Mesenchymal stem cell (in vitro differentiated cells and primary cell): ENCODE results near the gene PAN3.
A peak's percentile ranks its signal among the peaks of the same experiment; 100 is the strongest.

Experiments
- DNase-seq: peaks from one replicate; pipeline ENCODE4 v3.0.0-alpha.2; 2013
- H2AFZ ChIP-seq: one replicate; pipeline ENCODE4 v1.6.1; 2013; ENCODE audit warnings: low read depth, mild to moderate bottlenecking, control low read depth, inconsistent platforms, low read length, moderate library complexity
- H2AK5ac ChIP-seq: 2 replicates; pipeline ENCODE4 v1.6.1; 2013; ENCODE audit warnings: low read length, moderate library complexity, mild to moderate bottlenecking, inconsistent platforms; ENCODE audit not compliant: severe bottlenecking
- H2BK120ac ChIP-seq: one replicate; pipeline ENCODE4 v1.6.1; 2013; ENCODE audit warnings: low read depth, mild to moderate bottlenecking, inconsistent platforms, low read length, moderate library complexity
- H2BK12ac ChIP-seq, 2 experiments: one replicate each; pipeline ENCODE4 v1.6.1; 2013; ENCODE audit warnings: inconsistent platforms in 2 of 2, low read length in 2 of 2, mild to moderate bottlenecking in 2 of 2, moderate library complexity in 2 of 2, control low read depth in 1 of 2
- H2BK15ac ChIP-seq: one replicate; pipeline ENCODE4 v1.6.1; 2013; ENCODE audit warnings: mild to moderate bottlenecking, low read depth, inconsistent platforms; ENCODE audit not compliant: poor library complexity, severe bottlenecking
- H2BK5ac ChIP-seq: 2 replicates; pipeline ENCODE4 v1.6.1; 2013; ENCODE audit warnings: low read depth, mild to moderate bottlenecking, low read length, control low read depth, inconsistent platforms; ENCODE audit not compliant: poor library complexity, severe bottlenecking
- H3K14ac ChIP-seq, 2 experiments: one replicate each; pipeline ENCODE4 v1.6.1; 2013; ENCODE audit warnings: inconsistent platforms in 2 of 2, low read length in 2 of 2, control low read depth in 1 of 2, mild to moderate bottlenecking in 1 of 2, moderate library complexity in 1 of 2
- H3K18ac ChIP-seq, 2 experiments: one replicate each; pipeline ENCODE4 v1.6.1; 2013; ENCODE audit warnings: inconsistent platforms in 2 of 2, low read length in 2 of 2, control low read depth in 1 of 2, low read depth in 1 of 2, mild to moderate bottlenecking in 1 of 2
- H3K23ac ChIP-seq, 2 experiments: one replicate each; pipeline ENCODE4 v1.6.1; 2013; ENCODE audit warnings: inconsistent platforms in 2 of 2, low read length in 2 of 2, mild to moderate bottlenecking in 2 of 2, moderate library complexity in 2 of 2, control low read depth in 1 of 2
- H3K27ac ChIP-seq: 2 replicates; pipeline ENCODE4 v1.5.1; 2013; ENCODE audit warnings: mild to moderate bottlenecking, moderate library complexity, low read length, control low read depth, inconsistent platforms; ENCODE audit not compliant: poor library complexity, severe bottlenecking
- H3K27me3 ChIP-seq, 2 experiments: 2 replicates each; pipeline versions ENCODE4 v1.6.1 to v1.7.0; 2013; ENCODE audit warnings: low read length in 2 of 2, mild to moderate bottlenecking in 2 of 2, moderate library complexity in 2 of 2, control low read depth in 1 of 2, inconsistent platforms in 1 of 2; ENCODE audit not compliant: control insufficient read depth in 1 of 2, insufficient read depth in 1 of 2
- H3K36me3 ChIP-seq, 2 experiments: 2 replicates each; pipeline versions ENCODE4 v1.6.1 to v1.7.0; 2013; ENCODE audit warnings: low read length in 2 of 2, control low read depth in 1 of 2, inconsistent platforms in 1 of 2, low read depth in 1 of 2, mild to moderate bottlenecking in 1 of 2; ENCODE audit not compliant: insufficient read depth in 2 of 2, control insufficient read depth in 1 of 2
- H3K4ac ChIP-seq, 2 experiments: one replicate each; pipeline ENCODE4 v1.6.1; 2013; ENCODE audit warnings: inconsistent platforms in 2 of 2, low read length in 2 of 2, mild to moderate bottlenecking in 2 of 2, moderate library complexity in 2 of 2, control low read depth in 1 of 2, low read depth in 1 of 2
- H3K4me1 ChIP-seq: 2 replicates; pipeline ENCODE4 v1.6.1; 2013; ENCODE audit warnings: low read depth, low read length, control low read depth; ENCODE audit not compliant: control insufficient read depth, insufficient read depth
- H3K4me2 ChIP-seq: 2 replicates; pipeline ENCODE4 v1.6.1; 2013; ENCODE audit warnings: low read length, mild to moderate bottlenecking, inconsistent platforms; ENCODE audit not compliant: poor library complexity, severe bottlenecking
- H3K4me3 ChIP-seq, 2 experiments: 2 replicates each; pipeline versions ENCODE4 v1.5.1 to v1.7.0; 2013; ENCODE audit warnings: low read length in 2 of 2, mild to moderate bottlenecking in 2 of 2, control low read depth in 1 of 2, low read depth in 1 of 2; ENCODE audit not compliant: insufficient read depth in 1 of 2
- H3K79me1 ChIP-seq: replicated peaks from 2 replicates; pipeline ENCODE4 v1.6.1; 2013; ENCODE audit warnings: mild to moderate bottlenecking, control low read depth, low read length, inconsistent platforms; ENCODE audit not compliant: poor library complexity, severe bottlenecking
- H3K9ac ChIP-seq: 2 replicates; pipeline ENCODE4 v1.7.0; 2013; ENCODE audit warnings: mild to moderate bottlenecking, low read length, moderate library complexity
- H3K9me3 ChIP-seq: 2 replicates; pipeline ENCODE4 v1.7.0; 2013; ENCODE audit warnings: mild to moderate bottlenecking, low read length; ENCODE audit not compliant: control insufficient read depth
- H4K8ac ChIP-seq: one replicate; pipeline ENCODE4 v1.6.1; 2013; ENCODE audit warnings: inconsistent platforms, mild to moderate bottlenecking, low read length, moderate library complexity
- H4K91ac ChIP-seq: one replicate; pipeline ENCODE4 v1.6.1; 2013; ENCODE audit warnings: mild to moderate bottlenecking, low read length, inconsistent platforms
- WGBS: methylation state at CpG from one replicate; pipeline ENCODE4 v1.1.7; 2013; ENCODE audit warnings: mixed read lengths; 5-methylcytosine and 5-hydroxymethylcytosine counted together

The PAN3 gene

DNA sequence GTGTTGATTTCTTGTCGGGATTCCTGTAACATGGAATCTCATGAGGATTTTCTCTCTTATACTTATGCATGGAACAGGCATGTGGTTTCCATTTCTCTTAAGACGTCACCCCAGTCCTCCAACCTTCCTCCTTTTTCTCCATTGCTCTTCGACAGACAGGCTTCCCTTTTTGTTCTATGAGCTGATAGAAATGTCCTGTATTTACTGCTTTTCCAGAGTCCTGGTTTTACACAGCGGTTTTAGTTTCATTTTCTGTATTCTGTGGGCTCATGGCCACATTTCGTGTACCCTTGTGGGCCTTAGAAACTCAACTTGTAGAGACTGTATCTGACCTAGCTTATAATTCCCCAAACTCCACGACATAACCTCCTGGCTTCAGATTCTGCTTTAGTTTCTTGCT is 113.1 kb downstream of the PAN3 start:
- DNase-seq = peak; percentile 8
- no peak overlapping the region for H2AFZ ChIP-seq
- H3K4me3 ChIP-seq = no peak overlapping the region
- no peak overlapping the region for H3K14ac ChIP-seq
- no peak overlapping the region for H2BK15ac ChIP-seq
- no peak overlapping the region for H3K18ac ChIP-seq
- H3K27me3 ChIP-seq = no peaks in the 10 kb centered on the region
- no peak overlapping the region for H3K9ac ChIP-seq
- H3K23ac ChIP-seq = no peak overlapping the region
- peaks cover 2% of the 10 kb centered on the region for H3K9me3 ChIP-seq
- H3K4me1 ChIP-seq = no peaks in the 10 kb centered on the region
- H2BK12ac ChIP-seq = no peak overlapping the region
- H3K4me2 ChIP-seq = no peak overlapping the region
- no peak overlapping the region for H4K91ac ChIP-seq
- WGBS = 97% methylated on average over 5 of the region's 6 CpGs
- no peak overlapping the region for H2BK120ac ChIP-seq
- no peak overlapping the region for H2BK5ac ChIP-seq
- H3K36me3 ChIP-seq = peaks cover 3 to 29% of the 10 kb centered on the region in 2 experiments
- H2AK5ac ChIP-seq = no peak overlapping the region
- H3K27ac ChIP-seq = no peak overlapping the region
- H3K4ac ChIP-seq = no peak overlapping the region
- H3K79me1 ChIP-seq = peaks cover 15% of the 10 kb centered on the region
- H4K8ac ChIP-seq = no peak overlapping the region

DNA sequence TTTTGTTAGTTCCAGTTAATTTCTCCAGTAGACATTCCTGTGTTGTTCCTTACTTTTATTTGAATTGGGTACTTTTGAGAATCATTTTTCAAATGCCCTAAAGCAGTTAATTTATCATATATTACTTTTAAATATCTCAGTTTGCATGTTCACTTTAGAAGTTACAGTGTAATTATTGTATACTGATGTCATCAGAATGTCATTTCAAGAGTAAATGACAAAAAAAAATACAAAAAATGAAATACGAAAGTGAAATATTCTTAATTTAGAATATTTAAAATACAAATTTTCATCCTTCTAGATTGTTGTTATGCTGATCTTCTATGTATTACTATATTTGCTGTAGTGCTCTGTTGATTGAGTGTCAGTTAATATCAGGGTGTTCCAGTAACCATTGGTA is 114.2 kb downstream of the PAN3 start:
- Histone ChIP-seq H3K4me1 (no peaks in the 10 kb centered on the region), H3K27me3 (no peaks in the 10 kb centered on the region), H3K27ac (no peak overlapping the region), H3K4me2 (no peak overlapping the region), H3K18ac (no peak overlapping the region), H2BK5ac (no peak overlapping the region), H2BK120ac (no peak overlapping the region), H3K4me3 (no peak overlapping the region), H3K79me1 (peaks cover 16% of the 10 kb centered on the region), H3K4ac (no peak overlapping the region), H3K9ac (no peak overlapping the region), H3K36me3 (peaks cover 3 to 33% of the 10 kb centered on the region in 2 experiments), H3K9me3 (peaks cover under 1% of the 10 kb centered on the region), H3K14ac (no peak overlapping the region), H2BK15ac (no peak overlapping the region), H4K91ac (no peak overlapping the region), H3K23ac (no peak overlapping the region), H2BK12ac (no peak overlapping the region), H4K8ac (no peak overlapping the region), H2AFZ (no peak overlapping the region), H2AK5ac (no peak overlapping the region)
- no peak for DNase-seq
- WGBS = no CpG with 5 or more reads among the region's 1 CpG

DNA sequence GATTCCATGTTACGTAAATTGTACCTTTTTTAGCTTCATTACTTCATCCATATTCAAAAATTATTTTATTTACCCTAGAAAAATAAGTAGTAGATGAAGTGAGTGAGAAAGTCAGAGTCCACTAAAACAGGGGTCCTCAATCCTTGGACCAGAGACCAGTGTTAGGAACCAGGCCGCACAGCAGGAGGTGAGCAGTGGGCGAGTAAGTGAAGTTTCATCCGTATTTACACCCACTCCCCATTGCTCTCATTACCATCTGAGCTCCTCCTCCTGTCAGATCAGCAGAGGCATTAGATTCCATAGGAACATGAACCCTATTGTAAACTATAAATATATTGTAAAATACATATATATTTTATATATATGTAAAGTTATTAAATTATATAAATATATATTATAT is 119.0 kb downstream of the PAN3 start:
- no peak overlapping the region for H3K14ac ChIP-seq
- no peak for DNase-seq
- H3K23ac ChIP-seq = no peak overlapping the region
- H3K4me2 ChIP-seq = no peak overlapping the region
- no peak overlapping the region for H4K8ac ChIP-seq
- no peak overlapping the region for H3K4me3 ChIP-seq
- H3K79me1 ChIP-seq = peaks cover 12% of the 10 kb centered on the region
- H3K36me3 ChIP-seq = peaks cover 9 to 64% of the 10 kb centered on the region in 2 experiments
- H3K18ac ChIP-seq = no peak overlapping the region
- no peak overlapping the region for H2BK15ac ChIP-seq
- H3K4ac ChIP-seq = no peak overlapping the region
- H3K9ac ChIP-seq = no peak overlapping the region
- H3K4me1 ChIP-seq = no peaks in the 10 kb centered on the region
- no peaks in the 10 kb centered on the region for H3K9me3 ChIP-seq
- no peaks in the 10 kb centered on the region for H3K27me3 ChIP-seq
- H2BK5ac ChIP-seq = no peak overlapping the region
- no peak overlapping the region for H4K91ac ChIP-seq
- no peak overlapping the region for H2BK120ac ChIP-seq
- WGBS = 97% methylated on average over 3 of the region's 4 CpGs
- no peak overlapping the region for H2AFZ ChIP-seq
- no peak overlapping the region for H3K27ac ChIP-seq
- no peak overlapping the region for H2BK12ac ChIP-seq
- no peak overlapping the region for H2AK5ac ChIP-seq

DNA sequence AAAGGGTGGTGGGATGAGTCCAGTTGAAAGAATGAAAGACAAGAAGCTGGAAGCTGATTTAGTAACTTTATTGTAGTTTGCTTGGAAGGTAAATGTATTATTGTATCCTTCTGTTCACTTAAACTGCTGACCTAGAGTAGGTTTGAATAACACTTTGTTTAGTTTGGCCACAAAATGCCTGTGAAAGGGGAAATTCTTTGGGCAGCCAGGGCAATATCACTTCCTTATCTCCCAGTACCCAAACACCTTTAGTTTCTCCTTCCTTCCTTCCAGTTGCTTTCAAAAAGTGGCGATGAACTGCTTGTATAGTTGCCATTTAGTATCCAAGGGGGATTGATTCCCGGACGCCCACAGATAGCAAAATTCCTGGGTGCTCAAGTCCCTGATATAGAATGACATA is 120.1 kb downstream of the PAN3 start:
- Histone ChIP-seq H3K27me3 (no peaks in the 10 kb centered on the region), H3K23ac (no peak overlapping the region), H2BK5ac (no peak overlapping the region), H3K36me3 (peaks cover 12 to 71% of the 10 kb centered on the region in 2 experiments), H2BK12ac (no peak overlapping the region), H3K9ac (no peak overlapping the region), H3K79me1 (peaks cover 13% of the 10 kb centered on the region), H3K4me1 (no peaks in the 10 kb centered on the region), H3K18ac (no peak overlapping the region), H3K14ac (no peak overlapping the region), H3K27ac (no peak overlapping the region), H2AK5ac (no peak overlapping the region), H2BK120ac (no peak overlapping the region), H4K8ac (no peak overlapping the region), H3K9me3 (no peaks in the 10 kb centered on the region), H2BK15ac (no peak overlapping the region), H3K4me3 (no peak overlapping the region), H2AFZ (no peak overlapping the region), H3K4me2 (no peak overlapping the region), H3K4ac (no peak overlapping the region), H4K91ac (no peak overlapping the region)
- 100% methylated on average over 1 of the region's 3 CpGs for WGBS
- DNase-seq = no peak
